Fibroblast of lung (primary cell): Measurements from ENCODE around the gene PAX7.

ENCODE experiments used
- CTCF ChIP-seq, 2 donors: IDR thresholded peaks in 1 of 2; conservative IDR thresholded peaks in 1 of 2; 1 replicate in 1 of 2; 2 replicates in 1 of 2; pipeline ENCODE4 v1.5.1; 2011 to 2012; ENCODE audit warnings: low read length in 2 of 2, control low read depth in 1 of 2, inconsistent platforms in 1 of 2, low read depth in 1 of 2, mild to moderate bottlenecking in 1 of 2
- EZH2 ChIP-seq: IDR thresholded peaks from 2 replicates; pipeline ENCODE4 v1.5.1; 2012; ENCODE audit warnings: low read length, control low read depth, mild to moderate bottlenecking; ENCODE audit errors: missing control alignments

- TF ChIP-seq CTCF (conservative IDR thresholded peaks at IDR 0.05 in 1 of 2, IDR thresholded peaks at IDR 0.05 in 1 of 2; ENCODE audit: low read depth in 1 of 2, low read length in 2 of 2): no peak
- no peak for TF ChIP-seq EZH2
Measured at GRCh38 chr1:18749569-18749968, 118.9 kb downstream of the PAX7 start.
